ENCODE data around the gene UTP4.
A peak's percentile ranks its signal among the peaks of the same experiment; 100 is the strongest.
"Not testable (repeated sequence)": the region's sequence is repeated elsewhere in the genome, so short reads cannot be mapped to it uniquely, and the experiment has no call there.

Gene UTP4

GRCh38 chr16:69126801-69127200 lies 5.6 kb upstream of the UTP4 start:
- not testable (repeated sequence) for H3K27ac ChIP-seq; DNase-seq (ENCODE audit: low read depth, low spot score)

GRCh38 chr16:69127966-69128510 lies 4.4 kb upstream of the UTP4 start:
- no peak overlapping the region for H3K27ac ChIP-seq
- DNase-seq (ENCODE audit: low read depth, low spot score): no peak

GRCh38 chr16:69130461-69130860 lies 2.0 kb upstream of the UTP4 start:
- DNase-seq (ENCODE audit: low read depth, low spot score): no peak
- no peak overlapping the region for H3K27ac ChIP-seq

GRCh38 chr16:69131167-69131838 lies 1.1 kb upstream of the UTP4 start:
- H3K27ac ChIP-seq: peak overlapping the region; percentile 82
- no peak for DNase-seq (ENCODE audit: low read depth, low spot score)

GRCh38 chr16:69131839-69132423 lies 518 bp upstream of the UTP4 start:
- peak overlapping the region; percentile 82 for H3K27ac ChIP-seq
- DNase-seq (ENCODE audit: low read depth, low spot score): no peak

- no peak overlapping the region for H3K27ac ChIP-seq
- DNase-seq (ENCODE audit: low read depth, low spot score): no peak
Observed at GRCh38 chr16:69133373-69133954, 1.0 kb downstream of the UTP4 start.

- H3K27ac ChIP-seq: no peak overlapping the region
- DNase-seq (ENCODE audit: low read depth, low spot score): no peak
Observed at GRCh38 chr16:69138608-69139007, 6.2 kb downstream of the UTP4 start.

GRCh38 chr16:69139464-69139863 lies 7.0 kb downstream of the UTP4 start:
- DNase-seq (ENCODE audit: low read depth, low spot score); H3K27ac ChIP-seq: not testable (repeated sequence)

- no peak overlapping the region for H3K27ac ChIP-seq
- DNase-seq (ENCODE audit: low read depth, low spot score): no peak
Observed at GRCh38 chr16:69141014-69141413, 8.6 kb downstream of the UTP4 start.

- no peak for DNase-seq (ENCODE audit: low read depth, low spot score)
- H3K27ac ChIP-seq: no peak overlapping the region
Observed at GRCh38 chr16:69141936-69142335, 9.5 kb downstream of the UTP4 start.

GRCh38 chr16:69143116-69143515 lies 10.7 kb downstream of the UTP4 start:
- H3K27ac ChIP-seq: no peak overlapping the region
- no peak for DNase-seq (ENCODE audit: low read depth, low spot score)

- no peak for DNase-seq (ENCODE audit: low read depth, low spot score)
- H3K27ac ChIP-seq: no peak overlapping the region
Observed at GRCh38 chr16:69145658-69146057, 13.2 kb downstream of the UTP4 start.

GRCh38 chr16:69149621-69150020 lies 17.2 kb downstream of the UTP4 start:
- DNase-seq (ENCODE audit: low read depth, low spot score); H3K27ac ChIP-seq: not testable (repeated sequence)

GRCh38 chr16:69150146-69150865 lies 17.9 kb downstream of the UTP4 start:
- no peak for DNase-seq (ENCODE audit: low read depth, low spot score)
- no peak overlapping the region for H3K27ac ChIP-seq

- DNase-seq (ENCODE audit: low read depth, low spot score): no peak
- no peak overlapping the region for H3K27ac ChIP-seq
Observed at GRCh38 chr16:69157196-69157595, 24.7 kb downstream of the UTP4 start.

GRCh38 chr16:69160192-69160591 lies 27.7 kb downstream of the UTP4 start:
- DNase-seq (ENCODE audit: low read depth, low spot score): no peak
- H3K27ac ChIP-seq: no peak overlapping the region

- DNase-seq (ENCODE audit: low read depth, low spot score): no peak
- H3K27ac ChIP-seq: peak overlapping the region; percentile 54
Observed at GRCh38 chr16:69165584-69165983, 33.1 kb downstream of the UTP4 start.

GRCh38 chr16:69166221-69166833 lies 33.9 kb downstream of the UTP4 start:
- DNase-seq (ENCODE audit: low read depth, low spot score): no peak
- H3K27ac ChIP-seq: peak overlapping the region; percentile 54

- DNase-seq (ENCODE audit: low read depth, low spot score): no peak
Observed at GRCh38 chr16:69166946-69167930, 34.8 kb downstream of the UTP4 start.

More at GRCh38 chr16:69166946-69167930, 34.8 kb downstream of the UTP4 start:
- peak overlapping the region; percentile 54 for H3K27ac ChIP-seq

Measured in epithelial cell of prostate (primary cell).